Measurements from ENCODE around the gene FOXP1. TPM values are rescaled to one million over a fixed set of nuclear protein-coding genes. Genes with fewer than 3 reads are reported as not detected.

The FOXP1 gene
- total and polyA plus RNA-seq, 2 experiments from 2014 or later = 121 to 132 TPM

DNA sequence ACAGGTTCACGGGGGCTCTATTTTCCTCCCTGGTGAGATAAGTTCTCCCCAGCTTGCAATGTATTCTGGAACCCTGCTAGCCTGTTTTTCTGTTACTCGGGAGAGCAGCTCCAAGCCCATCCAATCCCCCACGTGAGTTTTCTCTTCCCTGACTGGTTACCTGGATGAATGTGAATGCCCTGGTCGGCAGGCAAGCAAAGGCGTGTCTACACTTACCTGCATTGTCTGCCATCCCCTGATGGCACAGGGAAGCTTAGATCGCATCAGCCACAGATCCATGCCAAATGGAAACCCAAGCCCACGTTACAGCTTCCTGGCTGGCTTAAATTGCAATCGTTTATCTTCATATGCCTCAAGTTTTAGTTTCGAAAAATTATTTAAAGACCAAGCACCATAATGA is 149.9 kb downstream of the FOXP1 start:
- Histone ChIP-seq H3K27ac (peak overlapping the region; percentile 1), H3K9me3 (ENCODE audit: low read depth) (no peaks in the 10 kb centered on the region)
- no peak for TF ChIP-seq CTCF (IDR thresholded peaks at IDR 0.05; ENCODE audit: low read depth, low read length)

DNA sequence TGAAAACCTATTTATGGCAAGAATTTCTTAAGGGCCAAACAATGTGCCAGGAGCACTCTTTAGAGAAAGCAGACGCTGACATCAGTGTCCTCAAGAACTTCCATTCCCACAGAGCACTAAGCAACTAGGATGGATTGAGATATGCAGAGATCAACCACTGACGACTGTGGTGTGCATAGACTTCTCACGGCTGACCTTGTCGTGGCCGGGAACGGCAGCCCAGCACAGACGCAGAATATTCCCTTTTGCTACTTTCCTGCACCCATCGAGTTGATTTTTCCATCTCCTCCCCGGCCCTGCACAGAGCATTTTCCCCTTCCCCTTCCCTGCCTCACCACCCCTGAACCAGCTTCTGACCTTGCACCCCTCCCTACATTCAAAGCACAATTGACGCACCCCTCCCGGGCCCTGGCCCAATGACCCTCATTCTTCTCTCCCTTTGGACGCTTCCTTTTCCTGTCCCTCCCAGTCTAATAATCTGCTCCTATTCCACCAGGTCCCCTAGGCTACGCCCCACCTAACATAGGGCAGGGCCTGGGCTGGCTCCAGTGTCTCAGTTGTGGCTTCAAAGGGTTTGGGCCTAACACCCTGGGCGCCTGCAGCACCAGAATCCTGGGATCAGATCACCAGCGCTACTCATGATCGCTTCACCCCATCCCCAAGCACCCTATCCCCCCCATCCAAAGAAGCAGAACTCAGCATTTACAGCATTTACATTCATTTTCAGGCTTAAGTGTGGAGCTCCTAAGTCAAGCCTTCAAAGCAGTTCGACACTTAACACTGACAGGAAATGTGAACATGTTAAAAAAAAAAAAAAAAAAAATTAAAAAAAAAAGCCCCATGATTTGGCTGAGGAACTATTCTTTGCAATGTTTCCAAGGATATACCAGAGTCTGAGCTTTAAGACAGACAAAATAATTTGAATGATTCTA is 151.2 kb downstream of the FOXP1 start:
- Histone ChIP-seq H3K36me3 (no peaks in the 10 kb centered on the region), H3K4me3 (no peak overlapping the region), H3K27ac (peak overlapping the region; percentile 51), H3K27me3 (no peaks in the 10 kb centered on the region), H3K9me3 (ENCODE audit: low read depth) (no peaks in the 10 kb centered on the region), H3K4me1 (ENCODE audit: low read depth) (peaks cover 31% of the 10 kb centered on the region)
- TF ChIP-seq CTCF (IDR thresholded peaks at IDR 0.05; ENCODE audit: low read depth, low read length) = no peak
- DNase-seq (ENCODE audit: low read depth in 1 of 2, low spot score in 1 of 2) = no peak

More for the DNA sequence above, 149.9 kb downstream of the FOXP1 start:
- H3K36me3 ChIP-seq = no peaks in the 10 kb centered on the region
- H3K4me3 ChIP-seq = no peak overlapping the region
- no peak for DNase-seq (ENCODE audit: low read depth in 1 of 2, low spot score in 1 of 2)
- H3K27me3 ChIP-seq = no peaks in the 10 kb centered on the region
- peaks cover 31% of the 10 kb centered on the region for H3K4me1 ChIP-seq (ENCODE audit: low read depth)

DNA sequence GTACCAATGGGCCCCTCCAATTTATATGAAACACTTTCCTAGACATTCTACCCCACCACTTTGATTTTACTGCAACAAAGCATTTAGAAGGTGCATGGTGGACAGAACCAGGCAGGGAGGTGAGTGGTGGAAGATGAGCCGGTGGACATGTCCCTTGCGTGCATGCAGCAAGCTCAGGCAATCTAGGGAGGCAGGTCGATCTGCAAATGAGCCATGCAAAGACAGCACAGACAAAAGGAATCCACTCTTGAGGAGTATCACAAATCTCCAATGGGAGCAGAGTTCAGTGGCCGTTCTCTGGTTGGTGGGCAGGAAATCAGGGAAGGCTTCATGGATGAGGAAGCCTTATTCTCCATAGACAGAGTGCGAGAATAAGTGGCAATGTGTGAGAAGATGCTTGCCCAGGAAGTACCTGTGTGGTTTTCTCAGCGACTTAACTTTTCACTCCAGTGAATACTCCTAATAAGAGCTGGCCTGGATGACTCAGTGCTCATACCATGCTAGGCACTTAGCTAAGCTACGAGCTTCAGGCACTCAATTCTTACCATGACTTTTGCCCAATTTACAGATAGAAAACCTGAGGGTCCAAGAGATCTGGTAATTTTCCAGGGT is 152.5 kb downstream of the FOXP1 start:
- Histone ChIP-seq H3K27ac (no peak overlapping the region), H3K27me3 (no peaks in the 10 kb centered on the region), H3K4me3 (no peak overlapping the region), H3K36me3 (no peaks in the 10 kb centered on the region), H3K9me3 (ENCODE audit: low read depth) (no peaks in the 10 kb centered on the region), H3K4me1 (ENCODE audit: low read depth) (peaks cover 31% of the 10 kb centered on the region)
- no peak for TF ChIP-seq CTCF (IDR thresholded peaks at IDR 0.05; ENCODE audit: low read depth, low read length)
- DNase-seq (ENCODE audit: low read depth in 1 of 2, low spot score in 1 of 2) = no peak

- TF ChIP-seq CTCF (IDR thresholded peaks at IDR 0.05; ENCODE audit: low read depth, low read length) = no peak
- H3K27ac ChIP-seq = no peak overlapping the region
- DNase-seq (ENCODE audit: low read depth in 1 of 2, low spot score in 1 of 2) = no peak
These were observed 153.9 kb downstream of the FOXP1 start for GRCh38 chr3:71429597-71429988.

DNA sequence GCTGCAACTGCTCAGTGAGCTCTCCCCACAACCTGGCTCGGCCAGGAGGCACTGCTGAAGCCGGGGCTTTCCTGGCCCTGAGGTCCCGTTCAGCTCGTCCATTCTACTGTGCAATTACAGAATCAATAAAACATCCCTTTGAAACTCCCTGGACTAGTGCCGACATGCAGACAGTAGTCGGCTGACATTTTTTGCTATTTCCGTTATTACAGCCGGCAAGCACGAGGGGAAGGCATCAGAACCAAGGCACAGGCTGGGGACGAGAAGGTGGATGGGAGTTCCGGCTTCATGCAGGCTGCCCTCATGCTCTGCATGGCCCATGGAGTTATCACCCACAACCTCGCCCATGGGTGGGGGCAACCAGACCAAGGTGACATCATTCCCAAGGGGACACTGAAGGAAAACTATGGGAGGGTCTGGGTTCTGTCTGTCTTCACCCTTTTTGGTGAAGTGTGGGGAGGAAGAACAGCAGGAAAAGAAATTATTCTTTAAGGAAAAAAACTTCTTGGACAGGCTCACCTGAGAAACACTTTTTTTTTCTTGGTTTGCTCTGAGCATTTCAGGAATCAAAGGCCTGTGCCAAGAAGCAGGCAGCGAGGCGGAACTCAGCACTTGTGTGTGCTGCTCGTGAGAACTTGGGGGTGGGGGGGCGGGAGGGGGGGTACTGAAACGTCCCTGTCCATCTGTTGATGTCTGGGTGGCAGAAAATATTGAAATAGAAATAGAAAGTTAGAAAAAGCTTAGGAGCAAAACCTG is 154.5 kb downstream of the FOXP1 start:
- Histone ChIP-seq H3K4me3 (no peak overlapping the region), H3K9me3 (ENCODE audit: low read depth) (no peaks in the 10 kb centered on the region), H3K27ac (no peak overlapping the region), H3K36me3 (no peaks in the 10 kb centered on the region), H3K27me3 (no peaks in the 10 kb centered on the region), H3K4me1 (ENCODE audit: low read depth) (peaks cover 28% of the 10 kb centered on the region)
- peak in 1 of 2 donors; percentile 72 for DNase-seq (ENCODE audit: low read depth in 1 of 2, low spot score in 1 of 2)
- TF ChIP-seq CTCF (IDR thresholded peaks at IDR 0.05; ENCODE audit: low read depth, low read length) = no peak

More at GRCh38 chr3:71429597-71429988, 153.9 kb downstream of the FOXP1 start:
- H3K27me3 ChIP-seq = no peaks in the 10 kb centered on the region
- H3K36me3 ChIP-seq = no peaks in the 10 kb centered on the region
- no peaks in the 10 kb centered on the region for H3K9me3 ChIP-seq (ENCODE audit: low read depth)
- H3K4me1 ChIP-seq (ENCODE audit: low read depth) = peaks cover 31% of the 10 kb centered on the region
- no peak overlapping the region for H3K4me3 ChIP-seq

All from cardiac muscle cell (in vitro differentiated cells and primary cell).